HG03520 (cell line): ENCODE data around the gene C9orf153.
A peak's percentile ranks its signal among the peaks of the same experiment; 100 is the strongest.

ENCODE experiments used
- ATAC-seq: cut with Tn5 transposase; IDR thresholded peaks from one replicate; pipeline ENCODE4 v1.9.1; 2021; ENCODE audit warnings: mild to moderate bottlenecking, moderate library complexity; ENCODE audit not compliant: unreplicated experiment

Gene C9orf153

DNA sequence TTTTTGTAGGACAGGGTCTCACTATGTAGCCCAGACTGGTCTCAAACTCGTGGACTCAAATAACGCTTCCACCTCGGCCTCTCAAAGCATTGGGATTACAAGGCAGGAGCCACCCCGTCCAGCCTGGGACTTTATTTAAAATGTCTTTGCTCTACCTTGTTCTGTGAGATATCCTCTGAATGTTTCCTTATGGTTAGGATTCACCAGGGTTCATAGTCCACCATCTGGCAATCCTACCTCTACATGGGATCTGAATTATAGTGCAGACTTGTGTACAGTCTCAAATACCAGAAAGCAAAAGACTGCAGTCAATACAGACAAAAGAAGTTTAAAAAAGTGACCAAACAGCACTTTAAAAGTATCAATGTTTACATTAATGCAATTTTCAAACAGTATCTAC lies 12.8 kb upstream of the C9orf153 start:
- no peak for ATAC-seq

DNA sequence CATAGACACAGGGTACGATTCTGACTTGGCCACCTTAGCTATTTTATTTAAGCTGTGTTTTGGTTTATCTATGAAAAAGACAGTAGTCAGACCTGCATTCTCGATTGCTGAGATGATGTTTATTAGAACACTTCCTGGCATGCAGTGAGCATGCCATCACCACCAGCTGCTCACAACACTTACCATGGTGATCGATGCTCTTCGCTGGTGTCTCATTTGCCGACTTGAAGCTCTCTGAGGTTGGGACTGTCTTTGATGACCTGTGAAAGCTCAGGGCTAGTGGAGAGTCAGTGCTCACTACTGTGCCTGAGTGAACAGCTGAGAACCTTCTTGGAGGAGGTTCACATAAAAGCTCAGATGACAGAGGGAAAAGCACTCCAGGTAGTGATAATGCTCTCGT lies 4.4 kb upstream of the C9orf153 start:
- ATAC-seq: no peak

DNA sequence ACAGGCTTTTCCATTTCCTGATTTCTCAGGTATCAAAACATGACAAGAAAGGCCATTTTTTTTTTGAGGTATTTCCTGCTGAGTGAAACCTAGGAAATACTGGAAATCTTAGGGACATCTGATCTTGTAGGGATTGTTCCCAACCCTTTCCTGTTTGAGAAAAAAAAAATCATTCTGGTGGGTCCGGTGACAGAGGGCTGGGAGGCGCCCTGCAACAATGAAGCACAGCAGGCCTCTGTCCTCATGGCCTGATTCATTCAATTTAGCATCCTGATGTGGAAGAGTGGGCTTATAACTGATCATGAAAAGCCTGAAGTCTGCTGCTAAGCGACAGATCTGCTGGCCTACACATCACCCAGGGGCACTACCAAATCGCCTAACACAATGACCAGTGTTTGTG lies 3.0 kb upstream of the C9orf153 start:
- ATAC-seq: no peak

DNA sequence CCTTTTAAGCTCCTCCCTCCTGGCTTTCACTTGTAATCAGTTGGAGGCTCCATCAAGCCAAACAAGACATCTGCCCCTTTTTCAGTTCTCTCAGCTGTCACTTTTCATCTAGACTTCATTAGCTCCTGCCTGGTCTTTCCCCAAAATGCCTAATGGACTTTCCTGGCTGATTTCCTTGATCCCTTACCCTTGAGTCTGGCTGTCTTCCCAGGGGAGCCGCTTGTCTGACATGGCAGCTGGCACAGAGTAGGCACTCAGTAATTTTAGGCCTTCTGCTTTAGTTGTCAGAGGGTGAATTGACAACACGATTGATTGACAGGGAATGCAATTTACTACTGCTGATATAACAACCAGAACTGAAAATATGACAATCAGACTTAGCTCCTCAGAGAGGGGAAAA lies 2.1 kb downstream of the C9orf153 start:
- no peak for ATAC-seq

DNA sequence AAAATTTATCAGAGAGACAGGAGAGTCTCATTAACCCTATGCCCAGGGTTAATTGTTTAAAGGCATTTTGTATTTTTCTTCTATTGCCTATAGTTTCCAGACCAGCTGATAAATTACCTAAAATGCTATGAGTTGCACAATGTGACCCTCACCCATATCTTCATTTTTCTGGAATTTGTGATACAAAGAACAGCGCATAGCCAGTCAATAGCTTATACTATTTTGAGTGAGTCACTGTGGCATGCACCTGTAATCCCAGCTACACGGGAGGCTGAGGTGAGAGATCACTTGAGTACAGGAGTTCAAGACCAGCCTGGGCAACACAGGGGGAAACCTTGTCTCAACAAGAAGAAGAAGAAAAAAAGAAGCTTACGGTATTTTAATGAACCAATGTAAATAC lies 2.8 kb downstream of the C9orf153 start:
- no peak for ATAC-seq

DNA sequence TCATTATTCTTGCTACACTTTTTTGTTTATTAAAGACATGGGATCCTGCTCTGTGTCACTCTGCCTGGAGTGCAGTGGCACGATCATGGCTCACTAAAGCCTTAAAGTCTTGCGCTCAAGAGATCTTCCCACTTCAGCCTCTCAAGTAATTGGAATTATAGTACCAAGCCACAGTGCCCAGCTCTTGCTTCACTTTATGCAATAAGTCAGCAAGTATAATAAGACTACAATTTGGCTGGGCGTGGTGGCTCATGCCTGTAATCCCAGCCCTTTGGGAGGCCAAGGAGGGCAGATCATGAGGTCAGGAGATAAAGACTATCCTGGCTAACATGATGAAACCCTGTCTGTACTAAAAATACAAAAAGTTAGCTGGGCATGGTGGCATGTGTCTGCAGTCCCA lies 5.9 kb downstream of the C9orf153 start:
- ATAC-seq: no peak

DNA sequence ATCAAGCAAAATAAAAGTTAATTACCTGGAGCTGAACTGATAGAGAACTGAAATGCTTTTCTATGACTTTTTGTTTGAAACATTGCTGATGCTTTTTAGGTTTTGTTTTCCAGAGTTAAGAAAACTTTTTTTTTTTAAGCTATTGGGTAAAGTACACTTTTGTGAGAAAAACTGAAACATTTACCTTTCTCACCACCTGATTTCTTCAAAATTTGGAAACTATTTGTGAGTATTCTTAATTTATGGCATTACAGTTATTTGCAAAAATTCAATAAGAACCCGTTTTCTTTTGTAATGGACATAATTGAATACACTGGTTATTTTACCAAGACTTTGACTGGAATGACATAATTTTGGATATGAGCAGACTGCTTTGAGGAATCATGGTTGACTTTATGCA lies 6.6 kb downstream of the C9orf153 start:
- ATAC-seq: no peak

DNA sequence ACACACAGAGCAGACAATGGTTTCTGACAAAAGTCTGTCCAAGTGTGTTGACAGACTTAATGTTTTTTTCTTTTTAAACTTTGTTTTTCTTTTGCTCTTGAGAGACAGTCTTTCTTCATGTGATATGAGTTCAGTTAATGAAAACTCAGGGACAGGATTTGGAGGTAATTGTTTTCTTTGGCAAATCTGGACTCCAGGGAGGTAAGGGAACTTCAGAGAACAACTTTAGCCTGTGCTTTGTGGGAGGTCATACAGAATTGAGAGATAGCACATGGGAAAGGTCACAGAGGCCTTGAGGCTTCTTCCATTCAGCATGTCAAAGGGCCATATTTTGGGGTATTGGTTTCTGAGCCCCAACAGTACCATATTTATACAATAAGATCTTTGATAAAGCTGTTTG lies 9.3 kb downstream of the C9orf153 start:
- ATAC-seq: no peak

DNA sequence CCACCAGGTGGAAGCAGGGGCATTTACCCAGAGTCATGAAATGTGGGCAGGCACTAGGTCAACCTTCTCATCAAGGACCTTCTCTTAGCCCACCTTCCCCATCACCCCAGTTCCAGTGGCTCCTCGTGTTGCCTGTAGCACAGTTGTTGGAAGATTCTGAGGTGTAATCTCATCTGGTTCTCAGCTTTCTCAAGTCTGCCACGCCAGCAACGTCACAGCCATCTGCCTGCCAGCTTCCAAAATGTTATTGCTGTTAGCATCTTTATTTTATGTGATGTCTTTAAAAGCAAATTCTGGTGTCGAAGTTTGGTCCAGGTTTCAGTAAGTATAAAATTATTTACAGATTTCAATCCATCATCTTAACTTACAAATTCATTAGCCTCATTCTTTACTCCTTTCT lies 10.7 kb downstream of the C9orf153 start:
- ATAC-seq: no peak

DNA sequence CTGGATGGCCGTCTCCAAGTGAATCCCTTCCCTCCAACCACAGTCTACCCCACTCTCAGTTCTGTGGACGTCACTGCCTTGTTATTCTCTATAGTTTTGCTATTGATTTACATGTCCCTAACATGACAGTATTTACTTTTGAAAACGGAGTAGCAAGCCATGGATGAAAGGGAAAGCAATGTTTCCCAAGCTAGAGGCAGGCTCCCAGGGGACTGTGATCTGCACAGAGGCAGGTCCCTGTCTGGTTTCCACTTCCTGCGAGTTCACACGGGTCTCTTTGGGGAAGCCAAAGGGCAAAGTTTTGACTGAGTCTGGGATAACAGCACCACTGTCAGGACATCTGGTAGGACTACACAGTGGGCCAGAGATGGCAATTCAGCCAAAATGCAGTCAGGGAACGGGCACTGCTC lies 12.7 kb downstream of the C9orf153 start:
- ATAC-seq: peak; percentile 63

DNA sequence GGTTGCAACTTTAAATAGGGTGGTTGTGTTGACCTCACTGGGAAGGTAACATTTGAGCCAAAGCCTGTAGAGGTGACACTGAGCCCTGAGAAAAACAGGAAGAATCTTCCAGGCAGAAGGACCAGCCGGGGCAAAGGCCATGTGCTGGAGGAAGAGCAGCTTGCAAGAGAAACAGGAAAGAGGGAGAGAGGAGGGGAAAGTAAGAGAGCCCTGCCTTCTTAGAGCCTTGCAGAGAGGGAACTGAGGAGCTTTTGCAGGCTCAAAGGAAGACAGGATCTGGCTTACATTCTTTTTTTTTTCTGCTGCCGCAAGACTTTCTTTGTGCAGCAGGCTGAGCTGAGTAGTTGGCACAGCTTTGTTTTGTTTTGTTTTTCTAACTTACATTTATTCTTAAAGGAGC lies 17.4 kb downstream of the C9orf153 start:
- no peak for ATAC-seq

DNA sequence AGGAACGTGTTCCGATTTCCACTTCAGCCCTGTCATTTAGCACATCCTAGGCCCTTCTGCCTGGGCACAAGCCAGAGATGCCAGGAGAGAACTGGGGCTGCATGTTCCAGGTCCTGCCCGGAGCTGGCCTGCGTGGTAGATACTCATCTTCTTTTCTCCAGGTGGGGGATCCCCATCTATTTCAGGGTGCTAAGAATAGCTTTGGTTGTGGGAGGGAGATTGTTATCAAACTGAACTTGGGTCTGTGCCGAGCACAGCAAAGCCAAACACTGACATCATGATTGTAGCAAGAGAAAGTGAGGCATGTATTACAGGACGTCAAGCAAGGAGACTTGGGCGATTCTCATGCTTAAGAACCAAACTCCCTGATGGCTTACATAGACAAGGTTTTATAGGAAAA lies 18.2 kb downstream of the C9orf153 start:
- ATAC-seq: no peak

DNA sequence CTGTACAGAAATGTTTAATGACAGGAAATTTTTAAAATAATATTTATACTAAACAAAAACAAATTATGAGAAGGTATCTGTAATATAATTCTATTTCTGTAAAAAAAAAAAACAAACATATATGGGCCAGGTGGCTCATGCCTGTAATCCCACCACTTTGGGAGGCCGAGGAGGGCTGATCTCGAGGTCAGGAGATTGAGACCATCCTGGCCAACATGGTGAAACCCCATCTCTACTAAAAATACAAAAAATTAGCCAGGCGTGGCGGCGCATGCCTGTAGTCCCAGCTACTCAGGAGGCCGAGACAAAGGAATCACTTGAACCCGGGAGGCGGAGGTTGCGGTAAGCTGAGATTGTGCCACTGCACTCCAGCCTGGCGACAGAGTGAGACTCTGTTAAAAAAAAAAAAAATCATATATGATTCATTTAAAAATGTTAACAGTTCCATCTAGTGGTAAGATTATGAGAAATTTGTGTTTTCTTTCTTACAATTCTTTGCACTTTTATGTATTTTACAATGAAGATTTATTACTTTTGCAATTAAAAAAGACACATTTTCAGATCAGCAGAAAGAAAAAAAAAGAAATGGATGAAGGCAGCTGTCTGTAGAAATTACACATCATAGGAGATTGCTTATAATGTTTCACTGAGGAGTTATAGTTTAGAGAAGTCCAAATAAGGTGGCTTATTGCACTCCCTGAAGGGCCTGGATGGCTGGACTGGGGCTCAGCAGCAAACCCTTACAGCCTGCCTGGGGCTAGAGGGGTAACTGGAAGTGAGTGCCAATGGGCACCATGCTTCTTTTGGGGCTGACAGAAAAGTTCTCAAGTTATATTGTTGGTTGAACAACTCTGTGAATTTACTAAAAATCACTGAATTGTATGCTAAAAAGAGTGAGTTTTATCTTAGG lies 20.3 kb downstream of the C9orf153 start:
- no peak for ATAC-seq

DNA sequence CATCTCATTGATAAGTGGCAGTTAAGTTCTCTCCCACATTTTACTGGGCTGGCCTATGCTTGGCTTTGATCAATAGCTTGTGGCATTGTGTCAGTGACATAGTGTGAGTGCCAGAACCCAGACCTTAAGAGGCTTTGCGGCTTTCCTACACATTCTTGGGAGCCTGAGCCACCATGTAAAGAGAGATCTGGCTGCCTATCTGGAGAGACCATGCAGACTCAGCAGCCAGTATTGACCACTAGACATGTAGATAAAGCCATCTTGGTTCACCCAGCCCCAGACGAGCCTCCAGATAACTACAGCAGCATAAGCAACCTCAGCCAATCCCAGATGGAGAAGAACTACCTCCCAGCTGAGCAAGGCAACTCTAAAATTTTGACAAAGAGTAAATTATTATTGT lies 28.6 kb downstream of the C9orf153 start:
- ATAC-seq: no peak

DNA sequence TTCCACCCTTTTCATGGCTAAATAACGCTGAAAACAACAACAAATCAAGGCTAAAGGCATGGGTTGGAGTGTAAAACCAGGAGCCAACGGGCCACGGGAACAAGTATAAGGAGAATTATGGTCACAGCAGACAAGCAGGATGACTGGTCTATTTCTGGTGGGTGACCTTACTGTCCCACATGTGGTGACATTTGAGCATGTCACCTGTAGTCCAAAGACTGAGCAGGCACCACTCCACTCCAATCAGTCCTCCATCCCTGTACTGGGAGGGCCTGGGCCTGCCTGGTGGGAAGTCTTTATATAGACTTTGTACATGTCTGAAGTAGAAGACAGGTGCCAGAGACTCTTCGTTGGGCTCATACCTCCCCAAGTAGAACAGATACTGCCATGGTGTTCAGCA lies 36.8 kb downstream of the C9orf153 start:
- ATAC-seq: no peak

DNA sequence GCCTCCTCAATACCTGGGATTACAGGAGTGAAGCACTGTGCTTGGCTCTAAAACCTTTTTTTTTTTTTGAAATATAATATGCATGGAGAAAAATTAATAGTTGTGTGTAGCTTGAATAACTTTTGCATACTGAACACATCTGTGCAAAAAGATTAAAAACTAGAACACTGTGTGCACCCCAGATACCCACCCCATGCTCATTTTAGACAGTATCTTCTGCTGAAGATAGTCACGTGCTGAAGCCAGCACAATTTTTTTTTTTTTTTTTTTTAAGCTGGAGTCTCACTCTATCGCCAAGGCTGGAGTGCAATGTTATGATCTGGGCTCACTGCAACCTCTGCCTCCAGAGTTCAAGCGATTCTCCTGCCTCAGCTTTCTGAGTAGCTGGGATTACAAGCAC lies 39.9 kb downstream of the C9orf153 start:
- no peak for ATAC-seq

DNA sequence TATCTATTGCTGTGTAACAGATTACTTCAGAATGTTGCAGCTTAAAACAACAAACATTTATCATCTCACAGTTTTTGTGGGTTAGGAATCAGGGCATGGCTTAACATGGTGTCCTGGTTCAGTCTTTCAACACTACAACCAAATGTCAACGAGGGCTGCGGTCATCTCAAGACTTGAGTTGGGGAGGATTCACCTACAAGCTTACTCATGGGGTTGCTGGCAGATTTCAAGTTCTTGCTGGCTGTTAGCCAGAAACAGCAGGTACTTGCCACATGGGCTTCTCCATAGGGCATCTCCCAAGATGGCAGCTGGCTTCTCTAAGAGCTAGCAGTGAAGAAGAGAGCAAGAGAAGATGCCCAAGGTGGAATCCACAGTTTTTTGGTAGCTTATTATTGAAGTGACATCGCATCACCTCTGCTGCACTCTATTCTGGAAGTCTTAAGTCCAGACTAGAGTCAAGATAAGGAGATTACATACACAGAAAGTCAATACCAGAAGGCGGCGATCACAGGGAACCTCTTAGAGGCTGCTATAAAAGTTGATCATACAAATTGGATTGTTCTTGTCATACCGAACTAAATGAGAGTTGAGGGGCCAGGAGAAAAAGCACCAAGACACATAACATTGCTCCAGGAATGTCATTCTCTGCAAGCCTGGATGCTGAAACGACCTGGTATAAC lies 42.2 kb downstream of the C9orf153 start:
- no peak for ATAC-seq

DNA sequence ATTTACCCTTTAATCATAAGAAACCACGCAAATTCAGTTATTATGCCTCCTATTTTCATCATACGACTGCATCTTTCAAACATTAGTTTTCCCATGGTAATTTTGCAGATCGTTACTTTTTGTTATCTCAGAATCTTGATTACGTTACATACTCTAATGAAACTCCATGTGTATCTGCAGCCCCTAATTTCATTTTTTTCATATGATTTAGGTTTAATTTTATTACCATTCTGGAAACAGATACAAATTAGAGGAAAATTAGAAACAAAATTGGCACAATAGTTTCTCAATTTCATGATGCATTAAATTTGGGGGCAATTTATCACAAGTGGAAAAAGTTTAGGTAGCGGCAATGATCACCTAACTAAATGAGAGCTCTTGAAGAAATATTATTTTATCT lies 52.3 kb downstream of the C9orf153 start:
- ATAC-seq: no peak

DNA sequence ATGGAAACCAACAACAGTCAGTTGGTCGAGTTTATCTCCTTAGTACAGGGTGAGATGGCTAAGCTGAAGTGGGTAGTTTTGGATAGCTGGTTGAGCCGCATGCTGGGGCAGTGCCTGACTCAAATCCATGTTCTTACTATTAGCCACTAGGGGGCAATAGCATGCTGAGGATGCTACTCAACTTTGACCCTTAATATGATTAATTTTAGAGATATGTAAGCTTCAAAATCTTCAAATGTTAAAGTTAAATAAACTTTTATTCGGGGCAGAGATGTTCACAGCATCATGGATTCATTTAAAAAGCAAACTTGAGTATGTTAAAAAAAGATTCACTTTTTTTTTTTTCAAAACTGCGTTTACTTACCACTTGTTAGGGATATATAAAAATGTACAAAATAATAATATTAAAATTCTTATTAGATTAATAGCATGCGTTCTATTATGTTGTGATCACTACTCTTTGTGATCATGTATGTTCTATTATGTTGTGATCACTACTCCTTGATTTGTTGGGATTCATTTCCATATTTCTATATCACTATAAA lies 57.0 kb downstream of the C9orf153 start:
- ATAC-seq: no peak

DNA sequence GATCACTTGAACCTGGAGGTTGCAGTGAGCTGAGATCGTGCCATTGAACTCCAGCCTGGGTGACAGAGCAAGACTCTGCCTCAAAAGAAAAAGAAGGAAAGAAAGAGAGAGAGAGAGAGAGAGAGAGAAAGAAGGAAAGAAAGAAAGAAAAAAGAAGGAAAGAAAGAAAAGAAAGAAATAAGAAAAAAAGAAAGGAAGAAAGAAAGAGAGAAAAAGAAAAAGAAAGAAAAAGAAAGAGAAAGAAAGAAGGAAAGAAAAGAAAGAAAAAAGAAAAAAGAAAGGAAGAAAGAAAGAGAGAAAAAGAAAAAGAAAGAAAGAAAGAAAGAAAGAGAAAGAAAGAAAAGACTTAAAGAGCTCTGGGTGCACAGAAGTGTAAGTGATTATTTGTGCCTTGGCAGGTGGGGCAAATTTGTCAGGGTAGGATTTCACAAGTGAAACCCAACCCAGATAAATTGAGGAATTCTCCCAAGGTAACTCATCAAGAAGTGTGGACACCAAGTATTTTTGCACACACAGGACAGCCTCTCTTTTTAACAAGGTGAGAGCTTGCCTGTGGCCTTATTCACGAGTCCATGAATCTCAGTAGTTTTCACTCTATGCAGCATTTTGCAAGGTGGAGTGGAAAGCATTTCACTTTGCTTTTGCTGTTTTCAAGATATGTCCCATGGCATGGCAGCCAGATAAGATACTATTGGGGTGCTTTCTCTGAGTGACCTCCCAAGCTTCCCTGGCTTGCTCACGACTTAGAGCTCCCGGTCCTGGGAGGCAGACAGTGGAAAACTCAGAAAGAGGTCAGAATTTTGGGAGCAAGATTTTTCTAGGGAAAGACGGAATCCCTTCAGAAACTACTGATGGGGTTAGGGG lies 57.8 kb downstream of the C9orf153 start:
- no peak for ATAC-seq

DNA sequence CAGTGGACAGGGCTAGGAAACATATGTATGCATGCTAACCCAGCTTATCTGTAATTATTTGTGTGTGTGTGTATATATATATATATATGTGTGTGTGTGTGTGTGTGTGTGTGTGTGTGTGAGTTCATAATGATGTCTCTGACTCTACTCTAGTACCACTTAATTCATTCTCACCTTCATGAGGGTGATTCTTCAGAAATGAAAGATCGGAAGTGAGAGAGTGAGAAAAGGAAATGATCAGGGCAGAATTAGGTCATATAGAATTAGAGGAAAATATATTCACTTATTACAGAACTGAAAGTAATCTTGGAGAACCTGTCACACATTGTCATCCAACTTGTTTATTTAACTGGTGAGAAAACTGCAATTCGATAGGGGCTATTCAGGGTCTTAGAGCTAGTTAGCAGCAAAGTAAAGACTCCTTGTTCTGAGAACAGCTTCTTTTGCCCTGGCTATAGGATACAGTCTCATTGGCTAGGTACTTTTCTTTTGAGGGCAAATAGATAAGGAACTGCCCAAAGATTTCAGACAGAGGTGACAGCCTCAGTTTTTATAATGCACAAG lies 58.8 kb downstream of the C9orf153 start:
- no peak for ATAC-seq
